Measurements from ENCODE around the gene GYS1. TPM values are rescaled to one million over a fixed set of nuclear protein-coding genes. Genes with fewer than 3 reads are reported as not detected.

The GYS1 gene
- total RNA-seq, 1 experiment from 2014 or later = 42.8 TPM

DNA sequence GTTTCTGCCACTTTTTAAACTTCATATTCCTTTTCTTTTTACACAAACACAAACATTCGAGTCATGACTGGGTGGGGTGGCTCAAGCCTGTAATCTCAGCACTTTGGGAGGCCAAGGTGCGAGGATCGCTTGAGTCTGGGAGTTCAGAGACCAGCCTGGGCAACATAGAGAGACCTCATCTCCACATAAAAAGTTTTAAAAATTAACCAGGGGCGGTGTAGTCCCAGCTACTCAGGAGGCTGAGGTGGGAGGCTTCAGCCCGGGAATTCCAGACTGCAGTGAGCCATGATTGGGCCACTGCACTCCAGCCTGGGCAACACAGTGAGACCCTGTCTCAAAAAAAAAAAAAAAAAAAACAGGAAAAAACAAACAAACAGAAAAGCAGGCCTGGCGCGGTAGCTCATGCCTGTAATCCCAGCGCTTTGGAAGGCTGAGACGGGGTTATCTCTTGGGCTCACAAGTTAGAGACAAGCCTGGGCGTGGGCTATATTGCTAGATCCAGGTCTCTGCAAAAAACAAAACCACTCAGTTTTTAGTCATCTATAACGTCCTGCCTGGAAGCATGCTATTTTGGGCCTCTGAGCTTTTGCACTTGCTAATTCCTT is 39.0 kb downstream of the GYS1 start:
- DNase-seq = no peak
- Histone ChIP-seq H3K36me3 (peaks cover 2% of the 10 kb centered on the region; the same call in 1 of the 2 replicates), H3K27ac (peak overlapping the region; percentile 41; the same call in 1 of the 2 replicates), H3K4me1 (no peaks in the 10 kb centered on the region; the same call in 1 of the 2 replicates), H3K4me3 (peak overlapping the region; percentile 76), H3K9me3 (replicated peaks) (no peaks in the 10 kb centered on the region), H3K27me3 (no peaks in the 10 kb centered on the region)

DNA sequence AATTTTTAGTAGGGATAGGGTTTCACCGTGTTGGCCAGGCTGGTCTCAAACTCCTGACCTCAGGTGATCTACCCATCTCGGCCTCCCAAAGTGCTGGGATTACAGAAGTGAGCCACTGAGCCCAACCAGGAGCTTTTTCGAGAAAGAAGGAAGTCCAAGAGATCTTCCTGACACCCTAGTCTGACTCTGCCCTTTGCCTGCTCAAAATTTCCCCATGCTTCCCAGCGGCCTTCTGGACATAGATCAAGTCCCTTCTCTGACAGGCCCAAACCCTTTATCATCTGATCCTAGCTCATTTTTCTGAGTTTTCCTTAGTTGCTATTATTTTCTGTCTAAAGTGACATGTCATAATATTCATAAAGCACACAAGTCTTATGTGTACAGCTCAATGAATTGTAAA is 40.0 kb downstream of the GYS1 start:
- Histone ChIP-seq H3K27ac (no peak overlapping the region), H3K9me3 (replicated peaks) (no peaks in the 10 kb centered on the region), H3K4me3 (no peak overlapping the region), H3K27me3 (no peaks in the 10 kb centered on the region), H3K4me1 (no peaks in the 10 kb centered on the region; the same call in 1 of the 2 replicates), H3K36me3 (peaks cover 2% of the 10 kb centered on the region; the same call in 1 of the 2 replicates)
- no peak for DNase-seq

- DNase-seq = no peak
- H3K27me3 ChIP-seq = no peaks in the 10 kb centered on the region
- H3K4me1 ChIP-seq = no peaks in the 10 kb centered on the region; the same call in 1 of the 2 replicates
- no peak overlapping the region for H3K27ac ChIP-seq
- H3K36me3 ChIP-seq = no peaks in the 10 kb centered on the region
- H3K9me3 ChIP-seq (replicated peaks) = no peaks in the 10 kb centered on the region; the same call in 1 of the 2 replicates
- H3K4me3 ChIP-seq = no peak overlapping the region
These were observed 42.1 kb downstream of the GYS1 start for GRCh38 chr19:48950830-48951519.

- no peak for DNase-seq
These were observed 43.0 kb downstream of the GYS1 start for GRCh38 chr19:48950159-48950558.

GRCh38 chr19:48947258-48947542 is 45.9 kb downstream of the GYS1 start:
- Histone ChIP-seq H3K36me3 (no peaks in the 10 kb centered on the region), H3K4me3 (no peak overlapping the region), H3K27ac (no peak overlapping the region), H3K4me1 (no peaks in the 10 kb centered on the region), H3K27me3 (no peaks in the 10 kb centered on the region), H3K9me3 (replicated peaks) (no peaks in the 10 kb centered on the region; the same call in 1 of the 2 replicates)
- DNase-seq = no peak

More at GRCh38 chr19:48950159-48950558, 43.0 kb downstream of the GYS1 start:
- no peaks in the 10 kb centered on the region; the same call in 1 of the 2 replicates for H3K9me3 ChIP-seq (replicated peaks)
- no peaks in the 10 kb centered on the region for H3K36me3 ChIP-seq
- H3K27ac ChIP-seq = no peak overlapping the region
- no peaks in the 10 kb centered on the region for H3K4me1 ChIP-seq
- H3K4me3 ChIP-seq = no peak overlapping the region
- H3K27me3 ChIP-seq = no peaks in the 10 kb centered on the region

- Histone ChIP-seq H3K27ac (no peak overlapping the region), H3K4me1 (no peaks in the 10 kb centered on the region), H3K4me3 (no peak overlapping the region), H3K9me3 (replicated peaks) (no peaks in the 10 kb centered on the region; the same call in 1 of the 2 replicates), H3K36me3 (no peaks in the 10 kb centered on the region), H3K27me3 (no peaks in the 10 kb centered on the region)
- no peak for DNase-seq
These were observed 46.4 kb downstream of the GYS1 start for GRCh38 chr19:48946463-48947257.

GRCh38 chr19:48945817-48946216 is 47.3 kb downstream of the GYS1 start:
- no peaks in the 10 kb centered on the region; the same call in 1 of the 2 replicates for H3K9me3 ChIP-seq (replicated peaks)
- H3K4me1 ChIP-seq = no peaks in the 10 kb centered on the region
- H3K36me3 ChIP-seq = no peaks in the 10 kb centered on the region
- no peak overlapping the region for H3K27ac ChIP-seq
- no peak for DNase-seq
- H3K27me3 ChIP-seq = no peaks in the 10 kb centered on the region
- no peak overlapping the region for H3K4me3 ChIP-seq

DNA sequence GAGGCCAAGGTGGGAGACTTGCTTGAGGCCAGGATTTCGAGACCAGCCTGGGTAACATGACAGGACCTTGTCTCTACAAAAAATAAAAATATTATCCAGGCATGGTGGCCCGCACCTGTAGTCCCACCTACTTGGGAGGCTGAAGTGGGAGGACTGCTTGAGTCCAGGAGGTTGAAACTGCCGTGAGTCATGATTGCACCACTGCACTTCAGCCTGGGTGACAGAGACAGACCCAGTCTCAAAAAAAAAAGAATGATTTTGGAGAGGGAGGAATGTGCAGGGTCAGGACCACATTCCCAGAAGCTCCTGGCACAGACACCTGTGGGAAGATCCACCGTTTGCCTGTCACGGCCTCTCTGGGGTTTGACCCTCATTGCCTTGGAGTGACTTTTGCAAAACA is 47.7 kb downstream of the GYS1 start:
- H3K36me3 ChIP-seq = no peaks in the 10 kb centered on the region
- no peaks in the 10 kb centered on the region; the same call in 1 of the 2 replicates for H3K9me3 ChIP-seq (replicated peaks)
- no peak overlapping the region for H3K4me3 ChIP-seq
- no peaks in the 10 kb centered on the region for H3K27me3 ChIP-seq
- DNase-seq = no peak
- H3K27ac ChIP-seq = no peak overlapping the region
- H3K4me1 ChIP-seq = no peaks in the 10 kb centered on the region

- Histone ChIP-seq H3K4me1 (no peaks in the 10 kb centered on the region), H3K4me3 (no peak overlapping the region), H3K36me3 (no peaks in the 10 kb centered on the region), H3K9me3 (replicated peaks) (no peaks in the 10 kb centered on the region; the same call in 1 of the 2 replicates), H3K27ac (no peak overlapping the region), H3K27me3 (no peaks in the 10 kb centered on the region)
- no peak for DNase-seq
These were observed 50.0 kb downstream of the GYS1 start for GRCh38 chr19:48943081-48943480.

DNA sequence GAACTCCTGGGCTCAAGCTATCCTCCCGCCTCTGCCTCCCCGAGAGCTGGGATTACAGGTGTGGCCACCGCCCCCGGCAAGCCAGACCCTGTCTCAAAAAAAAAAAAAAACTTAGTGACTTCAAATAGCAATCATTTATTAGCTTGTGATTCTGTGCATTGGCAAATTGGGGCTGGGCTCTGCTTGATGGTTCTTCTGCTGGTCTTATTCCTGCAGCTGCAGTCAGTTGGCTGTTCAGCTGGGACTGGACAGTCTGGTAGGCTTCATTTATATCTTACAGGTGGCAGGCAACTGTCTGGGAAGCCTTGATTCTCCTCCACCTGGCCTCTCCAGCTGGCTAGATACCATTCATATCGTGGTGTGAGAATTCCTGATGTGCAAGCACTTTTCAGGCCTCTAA is 52.2 kb downstream of the GYS1 start:
- Histone ChIP-seq H3K27me3 (no peaks in the 10 kb centered on the region), H3K4me1 (no peaks in the 10 kb centered on the region), H3K36me3 (no peaks in the 10 kb centered on the region), H3K9me3 (replicated peaks) (no peaks in the 10 kb centered on the region), H3K4me3 (no peak overlapping the region), H3K27ac (no peak overlapping the region)
- no peak for DNase-seq

- H3K4me1 ChIP-seq = no peaks in the 10 kb centered on the region
- H3K4me3 ChIP-seq = no peak overlapping the region
- no peaks in the 10 kb centered on the region for H3K9me3 ChIP-seq (replicated peaks)
- no peaks in the 10 kb centered on the region for H3K27me3 ChIP-seq
- H3K27ac ChIP-seq = no peak overlapping the region
- H3K36me3 ChIP-seq = no peaks in the 10 kb centered on the region
- DNase-seq = no peak
These were observed 54.9 kb downstream of the GYS1 start for GRCh38 chr19:48938256-48938655.

DNA sequence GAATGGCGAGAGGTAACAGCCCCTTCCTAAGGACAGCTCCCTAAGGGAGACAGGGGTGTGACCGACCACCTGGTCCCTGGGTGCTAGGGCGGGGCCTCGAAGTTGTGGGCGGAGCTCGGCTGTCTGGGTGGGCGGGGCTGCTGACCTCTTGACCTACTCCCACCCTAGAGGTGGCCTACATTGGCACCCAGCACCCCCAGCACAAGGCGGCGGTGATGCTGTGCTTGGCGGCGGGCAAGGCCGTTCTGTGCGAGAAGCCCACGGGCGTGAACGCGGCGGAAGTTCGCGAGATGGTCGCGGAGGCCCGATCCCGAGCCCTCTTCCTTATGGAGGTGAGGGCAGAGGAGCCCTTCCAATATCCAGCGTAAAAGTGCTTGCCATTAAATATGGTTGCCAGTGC is 57.2 kb downstream of the GYS1 start:
- Histone ChIP-seq H3K9me3 (replicated peaks) (no peaks in the 10 kb centered on the region), H3K4me1 (no peaks in the 10 kb centered on the region), H3K4me3 (no peak overlapping the region), H3K36me3 (no peaks in the 10 kb centered on the region), H3K27me3 (no peaks in the 10 kb centered on the region), H3K27ac (no peak overlapping the region)
- DNase-seq = no peak

GRCh38 chr19:48934837-48935236 is 58.3 kb downstream of the GYS1 start:
- no peak for DNase-seq
- H3K27me3 ChIP-seq = no peaks in the 10 kb centered on the region
- H3K9me3 ChIP-seq (replicated peaks) = no peaks in the 10 kb centered on the region
- no peaks in the 10 kb centered on the region for H3K4me1 ChIP-seq
- no peak overlapping the region for H3K4me3 ChIP-seq
- no peaks in the 10 kb centered on the region for H3K36me3 ChIP-seq
- H3K27ac ChIP-seq = no peak overlapping the region

DNA sequence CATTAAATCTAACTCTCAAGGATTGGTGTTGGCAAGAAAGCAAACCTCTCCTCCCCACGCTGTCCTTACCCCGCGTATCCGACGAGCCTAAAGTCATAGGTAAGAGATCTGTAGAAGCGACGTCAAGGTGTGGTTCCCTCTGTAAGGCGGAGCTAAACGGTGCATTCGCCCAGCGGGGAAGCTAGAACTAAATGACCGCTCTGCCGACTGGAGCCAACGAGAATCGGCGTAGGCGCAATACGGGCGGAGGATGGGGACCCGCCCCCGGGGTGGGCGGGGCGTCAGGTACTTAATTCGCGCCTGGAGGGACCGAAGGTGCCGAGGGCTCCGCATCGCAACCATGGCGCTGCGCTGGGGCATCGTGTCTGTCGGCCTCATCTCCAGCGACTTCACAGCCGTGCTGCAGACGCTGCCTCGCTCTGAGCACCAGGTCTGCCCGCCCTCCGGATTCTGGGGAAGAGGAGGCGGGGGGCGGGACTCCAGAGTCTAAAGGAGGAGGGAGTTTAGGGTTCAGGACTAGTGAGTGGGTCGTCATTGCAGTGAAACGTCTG is 59.7 kb downstream of the GYS1 start, which contains the start of gene DHDH:
Gene DHDH (plus strand): TSS at position 318 of the 551 bp plus-strand sequence. CDS start 23 bp downstream, at position 341.
- Histone ChIP-seq H3K27me3 (no peaks in the 10 kb centered on the region), H3K9me3 (replicated peaks) (no peaks in the 10 kb centered on the region), H3K4me1 (no peaks in the 10 kb centered on the region), H3K36me3 (no peaks in the 10 kb centered on the region), H3K27ac (no peak within 1 kb of the TSS), H3K4me3 (peak within 1 kb of the TSS; percentile 53)
- DNase-seq = peak; percentile 63 to 80
